Panc1 (cell line): ENCODE data around the gene EVI2B. TPM values are rescaled to one million over a fixed set of nuclear protein-coding genes. Genes with fewer than 3 reads are reported as not detected.

ENCODE experiments used
- ATAC-seq: fragments of 200-7000 bp; cut with Tn5 transposase; 2 replicates; pipeline ENCODE4 v1.9.1; 2020; ENCODE audit warnings: mild to moderate bottlenecking, moderate library complexity
- BruUV-seq: library from RNA; stranded (reverse); fragments of 400-500 nt; replicated peaks from 2 replicates; lab custom pipeline; 2021; lab: Mats Ljungman, UMichigan
- CTCF ChIA-PET: fragments of 300-600 bp; sonication (Branson Sonifier 250); formaldehyde crosslinking; loops from one replicate; lab custom pipeline; 2022; ENCODE audit warnings: antibody characterized with exemption; lab: Charles Lee
- POLR2A ChIA-PET: fragments of 300-600 bp; sonication (Branson Sonifier 250); formaldehyde crosslinking; loops from one replicate; lab custom pipeline; 2022; ENCODE audit warnings: antibody characterized with exemption; lab: Charles Lee
- DNase-seq: peaks from one replicate; pipeline ENCODE4 v3.0.0-alpha.2; 2010; ENCODE audit warnings: low read depth, low spot score
- H3K27ac ChIP-seq: 2 replicates; pipeline ENCODE4 v1.5.1; 2011; ENCODE audit warnings: mild to moderate bottlenecking, low read length, inconsistent platforms
- H3K27me3 ChIP-seq: fragments of 200-500 bp; sonication (Bioruptor generic); 2 replicates; pipeline ENCODE4 v1.6.0; 2014; ENCODE audit warnings: low read length, inconsistent platforms; ENCODE audit not compliant: control insufficient read depth, insufficient read depth
- H3K36me3 ChIP-seq: fragments of 200-500 bp; sonication (Bioruptor generic); 2 replicates; pipeline ENCODE4 v1.5.1; 2014; ENCODE audit warnings: inconsistent platforms, mild to moderate bottlenecking, low read length, moderate library complexity; ENCODE audit not compliant: control insufficient read depth, insufficient read depth
- H3K4me1 ChIP-seq: 2 replicates; pipeline ENCODE4 v1.5.1; 2011; ENCODE audit warnings: inconsistent platforms, mild to moderate bottlenecking, low read length, moderate library complexity; ENCODE audit not compliant: control insufficient read depth, insufficient read depth
- H3K4me3 ChIP-seq, 2 experiments: 2 replicates each; pipeline ENCODE4 v1.5.1; 2011 to 2012; ENCODE audit warnings: low read depth in 2 of 2, low read length in 2 of 2, mild to moderate bottlenecking in 2 of 2, inconsistent platforms in 1 of 2, moderate library complexity in 1 of 2
- H3K9me3 ChIP-seq: fragments of 200-500 bp; sonication (Bioruptor generic); 2 replicates; pipeline ENCODE4 v1.5.1; 2014; ENCODE audit warnings: low read depth, mild to moderate bottlenecking, inconsistent platforms, low read length, moderate library complexity; ENCODE audit not compliant: control insufficient read depth, insufficient read depth
- CTCF ChIP-seq: fragments of 450-650 bp; IDR thresholded peaks from 2 replicates; pipeline ENCODE4 v1.5.1; 2017; ENCODE audit warnings: mild to moderate bottlenecking
- POLR2AphosphoS5 ChIP-seq: IDR thresholded peaks from 2 replicates; pipeline ENCODE4 v1.6.1; 2012; ENCODE audit warnings: mild to moderate bottlenecking, low read depth, low read length, moderate library complexity
- REST ChIP-seq, 2 experiments: IDR thresholded peaks; 2 replicates each; pipeline ENCODE4 v1.6.1; 2011 to 2012; ENCODE audit warnings: low read depth in 2 of 2, control low read depth in 1 of 2, low read length in 1 of 2, mild to moderate bottlenecking in 1 of 2, moderate library complexity in 1 of 2; ENCODE audit not compliant: insufficient read depth in 1 of 2
- SIN3A ChIP-seq: IDR thresholded peaks from 2 replicates; pipeline ENCODE4 v1.6.1; 2012; ENCODE audit warnings: low read depth, mild to moderate bottlenecking, low read length, moderate library complexity, borderline replicate concordance; ENCODE audit not compliant: insufficient read depth
- TCF7L2 ChIP-seq: IDR thresholded peaks from 2 replicates; pipeline ENCODE4 v1.6.1; 2011; ENCODE audit warnings: mild to moderate bottlenecking, low read depth, low read length, inconsistent platforms
- in situ Hi-C: cut with HindIII; loops from 2 replicates; pipeline ENCODE4 v1.10.0; 2016; ENCODE audit warnings: low sequenced_read_pairs, low pct_unique_long_range_greater_than_20kb
- intact Hi-C: fragments of 100-400 bp; cut with micrococcal nuclease; formaldehyde crosslinking; loops from one replicate; pipeline ENCODE4 v1.10.0; 2022; ENCODE audit not compliant: unreplicated experiment
- total RNA-seq: library from RNA; stranded (reverse); gene quantifications from one replicate; pipeline ENCODE4 v1.2.1, GENCODE V29; 2021; ENCODE audit not compliant: unreplicated experiment

Gene EVI2B
- total RNA-seq, 1 experiment from 2014 or later = 0.08 TPM

GRCh38 chr17:31283841-31284240 lies 30.0 kb downstream of the EVI2B start:
- no peaks in the 10 kb centered on the region for H3K9me3 ChIP-seq
- POLR2A ChIA-PET = no interaction called here
- H3K27ac ChIP-seq = no peak overlapping the region
- CTCF ChIA-PET = interaction anchor here (0.6 kb wide), 1 partner anchor 30 kb away, joined by 4 read pairs; no protein-coding TSS in a partner anchor
- no peaks in the 10 kb centered on the region for H3K27me3 ChIP-seq
- intact Hi-C loops = no loop called here
- ATAC-seq (no peak), DNase-seq (no peak)
- H3K36me3 ChIP-seq = no peaks in the 10 kb centered on the region
- no peaks in the 10 kb centered on the region for H3K4me1 ChIP-seq
- TF ChIP-seq SIN3A = no peak
- TF ChIP-seq TCF7L2 = no peak
- no peak for TF ChIP-seq CTCF
- TF ChIP-seq REST (IDR thresholded peaks at IDR 0.05; ENCODE audit: insufficient read depth in 1 of 2, low read depth in 2 of 2, low read length in 1 of 2) = no peak
- no peak for TF ChIP-seq POLR2AphosphoS5
- no TSS peak for BruUV-seq
- in situ Hi-C loops = no loop called here
- no peak overlapping the region for H3K4me3 ChIP-seq

GRCh38 chr17:31281061-31281460 lies 32.8 kb downstream of the EVI2B start:
- ChIA-PET POLR2A (no interaction called here), CTCF (no interaction called here)
- H3K4me1 ChIP-seq = no peaks in the 10 kb centered on the region
- H3K27me3 ChIP-seq = no peaks in the 10 kb centered on the region
- no peak overlapping the region for H3K4me3 ChIP-seq
- TF ChIP-seq TCF7L2 = no peak
- TF ChIP-seq SIN3A = no peak
- no peak for TF ChIP-seq CTCF
- no peak for TF ChIP-seq REST (IDR thresholded peaks at IDR 0.05; ENCODE audit: insufficient read depth in 1 of 2, low read depth in 2 of 2, low read length in 1 of 2)
- no peak for TF ChIP-seq POLR2AphosphoS5
- ATAC-seq (no peak), DNase-seq (no peak)
- TSS peak; percentile 28 for BruUV-seq
- intact Hi-C loops = no loop called here
- no peaks in the 10 kb centered on the region for H3K36me3 ChIP-seq
- no peak overlapping the region for H3K27ac ChIP-seq
- in situ Hi-C loops = no loop called here
- H3K9me3 ChIP-seq = no peaks in the 10 kb centered on the region
